ENCODE results near the gene ADH4. TPM values are rescaled to one million over a fixed set of nuclear protein-coding genes. Genes with fewer than 3 reads are reported as not detected.

The ADH4 gene
- total RNA-seq, 1 donor from 2014 or later, result 0.27 TPM

DNA sequence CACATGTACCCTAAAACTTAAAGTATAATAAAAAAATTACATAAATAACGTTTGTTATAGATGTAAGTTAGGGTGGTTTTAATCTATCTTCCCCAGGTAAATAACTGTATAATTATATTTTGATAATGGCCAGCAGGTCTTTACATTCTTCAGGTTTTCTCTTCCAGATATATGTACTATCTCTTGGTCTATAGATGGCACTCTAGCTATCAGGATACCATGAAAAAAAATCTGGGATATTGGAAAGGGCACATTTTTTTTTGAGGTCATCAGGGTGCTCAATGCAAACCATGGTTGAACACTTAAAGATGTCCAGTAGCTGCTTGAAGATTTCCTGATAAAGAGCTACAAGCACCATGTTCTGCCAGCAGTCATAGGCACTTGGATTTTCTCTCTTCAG is 15.6 kb upstream of the ADH4 start:
- Histone ChIP-seq H3K9me3 (no peaks in the 10 kb centered on the region), H3K36me3 (no peaks in the 10 kb centered on the region), H3K27me3 (ENCODE audit: low read depth) (no peaks in the 10 kb centered on the region), H3K27ac (no peak overlapping the region), H3K4me1 (no peaks in the 10 kb centered on the region), H3K4me3 (no peak overlapping the region)
- intact Hi-C loops (cut with DNase I), result no loop called here
- DNase-seq (no peak), ATAC-seq (no peak)
- TF ChIP-seq, protein P1, sequence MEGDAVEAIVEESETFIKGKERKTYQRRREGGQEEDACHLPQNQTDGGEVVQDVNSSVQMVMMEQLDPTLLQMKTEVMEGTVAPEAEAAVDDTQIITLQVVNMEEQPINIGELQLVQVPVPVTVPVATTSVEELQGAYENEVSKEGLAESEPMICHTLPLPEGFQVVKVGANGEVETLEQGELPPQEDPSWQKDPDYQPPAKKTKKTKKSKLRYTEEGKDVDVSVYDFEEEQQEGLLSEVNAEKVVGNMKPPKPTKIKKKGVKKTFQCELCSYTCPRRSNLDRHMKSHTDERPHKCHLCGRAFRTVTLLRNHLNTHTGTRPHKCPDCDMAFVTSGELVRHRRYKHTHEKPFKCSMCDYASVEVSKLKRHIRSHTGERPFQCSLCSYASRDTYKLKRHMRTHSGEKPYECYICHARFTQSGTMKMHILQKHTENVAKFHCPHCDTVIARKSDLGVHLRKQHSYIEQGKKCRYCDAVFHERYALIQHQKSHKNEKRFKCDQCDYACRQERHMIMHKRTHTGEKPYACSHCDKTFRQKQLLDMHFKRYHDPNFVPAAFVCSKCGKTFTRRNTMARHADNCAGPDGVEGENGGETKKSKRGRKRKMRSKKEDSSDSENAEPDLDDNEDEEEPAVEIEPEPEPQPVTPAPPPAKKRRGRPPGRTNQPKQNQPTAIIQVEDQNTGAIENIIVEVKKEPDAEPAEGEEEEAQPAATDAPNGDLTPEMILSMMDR (IDR thresholded peaks at IDR 0.05), result no peak

DNA sequence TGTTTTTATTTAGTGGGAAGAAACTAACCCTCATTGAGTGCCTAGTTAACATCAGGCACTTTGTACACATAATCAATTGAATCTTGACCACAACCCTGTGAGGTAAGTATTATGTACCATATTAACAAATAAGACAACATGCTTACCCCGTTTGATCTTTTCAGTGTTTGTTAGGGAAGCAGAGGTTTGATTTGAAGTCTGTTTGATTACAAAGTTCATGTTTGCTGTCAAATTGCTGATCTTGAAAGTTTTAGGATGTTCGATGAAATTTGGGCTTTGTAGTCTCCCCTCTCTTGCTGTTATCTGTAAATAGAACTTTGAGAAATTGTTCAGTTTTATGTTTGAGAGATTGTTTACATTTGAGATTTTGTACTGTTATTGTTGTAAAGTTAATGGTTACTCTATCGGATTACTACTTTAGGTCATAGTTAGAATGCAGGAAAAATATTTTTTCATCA is 13.4 kb upstream of the ADH4 start:
- no peak for ATAC-seq
- DNase-seq, result no peak
- no peaks in the 10 kb centered on the region for H3K9me3 ChIP-seq
- H3K4me1 ChIP-seq, result no peaks in the 10 kb centered on the region
- no peak overlapping the region for H3K4me3 ChIP-seq
- no peak overlapping the region for H3K27ac ChIP-seq
- intact Hi-C loops (cut with DNase I), result no loop called here
- no peaks in the 10 kb centered on the region for H3K27me3 ChIP-seq (ENCODE audit: low read depth)
- TF ChIP-seq, protein P1 (IDR thresholded peaks at IDR 0.05), result no peak
- H3K36me3 ChIP-seq, result no peaks in the 10 kb centered on the region

DNA sequence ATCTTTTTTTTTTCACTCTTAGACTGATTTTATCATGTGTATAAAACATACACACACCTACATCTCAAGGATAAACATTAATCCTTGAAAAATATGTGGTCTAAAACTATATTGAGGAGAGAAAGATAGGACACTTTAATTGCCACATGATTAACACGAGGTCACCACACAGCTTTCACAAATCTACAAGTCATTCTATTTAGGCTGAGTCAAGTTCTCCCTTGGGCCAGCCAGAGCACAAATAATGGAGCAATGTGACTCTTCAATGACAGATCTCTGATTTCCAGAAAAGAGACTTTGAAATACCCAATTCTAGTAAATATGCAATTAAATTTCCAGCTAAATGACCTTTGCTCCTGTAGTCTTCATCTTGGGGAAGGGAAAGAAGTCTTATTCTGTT is 12.9 kb upstream of the ADH4 start:
- H3K36me3 ChIP-seq, result no peaks in the 10 kb centered on the region
- no peak overlapping the region for H3K4me3 ChIP-seq
- H3K4me1 ChIP-seq, result no peaks in the 10 kb centered on the region
- intact Hi-C loops (cut with DNase I), result no loop called here
- no peaks in the 10 kb centered on the region for H3K9me3 ChIP-seq
- TF ChIP-seq, protein P1 (IDR thresholded peaks at IDR 0.05), result no peak
- ATAC-seq (no peak), DNase-seq (no peak)
- H3K27ac ChIP-seq, result no peak overlapping the region
- no peaks in the 10 kb centered on the region for H3K27me3 ChIP-seq (ENCODE audit: low read depth)

DNA sequence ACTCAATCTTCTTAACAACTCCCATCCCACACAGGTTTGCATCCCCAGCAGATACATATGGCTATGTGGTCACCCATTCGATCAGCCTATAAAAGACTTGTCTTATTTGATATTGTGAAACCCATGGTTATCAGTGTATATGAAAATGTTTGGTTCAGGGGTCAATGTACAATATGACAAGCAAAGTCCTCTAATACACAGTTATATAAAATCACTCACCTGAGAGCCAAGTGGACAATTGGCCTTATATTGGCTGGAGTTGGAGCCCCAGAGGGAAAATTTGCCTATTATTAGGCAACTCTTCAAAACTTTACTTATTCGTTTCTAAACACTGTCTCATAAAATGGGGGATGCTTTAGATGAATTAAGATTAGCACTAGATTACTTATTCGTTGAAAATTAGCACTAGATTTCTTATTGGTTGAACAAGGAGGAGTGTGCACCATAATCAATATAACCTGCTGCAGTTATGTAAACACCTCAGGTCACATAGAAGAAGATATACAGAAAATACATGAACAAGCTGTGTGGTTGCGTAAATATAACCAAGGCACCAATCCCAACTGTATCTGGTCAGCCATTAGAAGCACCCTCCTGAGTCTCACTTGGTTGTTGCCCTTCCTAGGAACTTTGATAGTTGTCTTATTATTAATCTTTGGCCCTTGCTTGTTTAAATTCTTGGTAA is 10.7 kb upstream of the ADH4 start:
- Histone ChIP-seq H3K27me3 (ENCODE audit: low read depth) (no peaks in the 10 kb centered on the region), H3K4me1 (no peaks in the 10 kb centered on the region), H3K4me3 (no peak overlapping the region), H3K36me3 (no peaks in the 10 kb centered on the region), H3K27ac (no peak overlapping the region), H3K9me3 (no peaks in the 10 kb centered on the region)
- intact Hi-C loops (cut with DNase I), result no loop called here
- TF ChIP-seq, protein P1 (IDR thresholded peaks at IDR 0.05), result no peak
- ATAC-seq (no peak), DNase-seq (no peak)

DNA sequence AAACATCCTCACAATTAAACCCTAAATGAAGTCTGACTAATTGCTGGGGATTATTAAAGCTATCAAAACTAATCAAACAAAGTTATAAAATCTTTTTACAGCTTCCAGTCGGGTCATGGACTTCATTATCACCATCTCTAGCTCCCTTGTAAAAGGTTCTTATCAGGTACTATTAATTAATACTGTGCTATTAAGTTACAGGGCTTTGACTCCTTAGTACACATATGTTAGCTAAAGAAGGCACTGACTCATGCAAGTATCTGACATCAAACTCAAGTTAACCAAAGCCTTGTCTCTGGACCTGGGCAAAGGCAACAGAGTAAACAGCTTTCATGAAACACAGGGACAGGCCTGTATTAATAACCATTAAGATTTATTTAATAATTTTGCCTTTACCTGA is 7.9 kb upstream of the ADH4 start:
- H3K36me3 ChIP-seq, result no peaks in the 10 kb centered on the region
- H3K4me3 ChIP-seq, result no peak overlapping the region
- intact Hi-C loops (cut with DNase I), result no loop called here
- no peaks in the 10 kb centered on the region for H3K4me1 ChIP-seq
- ATAC-seq (no peak), DNase-seq (no peak)
- no peaks in the 10 kb centered on the region for H3K9me3 ChIP-seq
- H3K27ac ChIP-seq, result no peak overlapping the region
- no peaks in the 10 kb centered on the region for H3K27me3 ChIP-seq (ENCODE audit: low read depth)
- TF ChIP-seq, protein P1 (IDR thresholded peaks at IDR 0.05), result no peak

Measured in lower lobe of right lung (tissue), 2 donors.